Stimulated activated memory B cell treated with anti-CD40 and anti-IgM and Interleukin-4, amounts not matched to agents 10 μg/mL and 1 μg/mL and 100 μg/mL, for 72 hours (primary cell): ENCODE results near the gene NUTM1.
"Not testable (repeated sequence)": the region's sequence is repeated elsewhere in the genome, so short reads cannot be mapped to it uniquely, and the experiment has no call there.

Experiments used
- ATAC-seq: fragments of 150-1000 bp; cut with Tn5 transposase; 2 replicates; pipeline ENCODE4 v1.10.0; 2021
- H3K27ac Mint-ChIP-seq: one replicate; pipeline ENCODE4 v1.8.0; 2022; ENCODE audit warnings: mild to moderate bottlenecking, mixed read lengths
- H3K27me3 Mint-ChIP-seq: one replicate; pipeline ENCODE4 v1.8.0; 2022; ENCODE audit warnings: mixed read lengths
- H3K36me3 Mint-ChIP-seq: one replicate; pipeline ENCODE4 v1.8.0; 2022; ENCODE audit warnings: mixed read lengths
- H3K4me1 Mint-ChIP-seq: one replicate; pipeline ENCODE4 v1.8.0; 2022; ENCODE audit warnings: mixed read lengths
- H3K4me3 Mint-ChIP-seq: one replicate; pipeline ENCODE4 v1.8.0; 2022; ENCODE audit warnings: mild to moderate bottlenecking, moderate library complexity, mixed read lengths
- H3K9me3 Mint-ChIP-seq: one replicate; pipeline ENCODE4 v1.8.0; 2022; ENCODE audit warnings: mixed read lengths

The NUTM1 gene

DNA sequence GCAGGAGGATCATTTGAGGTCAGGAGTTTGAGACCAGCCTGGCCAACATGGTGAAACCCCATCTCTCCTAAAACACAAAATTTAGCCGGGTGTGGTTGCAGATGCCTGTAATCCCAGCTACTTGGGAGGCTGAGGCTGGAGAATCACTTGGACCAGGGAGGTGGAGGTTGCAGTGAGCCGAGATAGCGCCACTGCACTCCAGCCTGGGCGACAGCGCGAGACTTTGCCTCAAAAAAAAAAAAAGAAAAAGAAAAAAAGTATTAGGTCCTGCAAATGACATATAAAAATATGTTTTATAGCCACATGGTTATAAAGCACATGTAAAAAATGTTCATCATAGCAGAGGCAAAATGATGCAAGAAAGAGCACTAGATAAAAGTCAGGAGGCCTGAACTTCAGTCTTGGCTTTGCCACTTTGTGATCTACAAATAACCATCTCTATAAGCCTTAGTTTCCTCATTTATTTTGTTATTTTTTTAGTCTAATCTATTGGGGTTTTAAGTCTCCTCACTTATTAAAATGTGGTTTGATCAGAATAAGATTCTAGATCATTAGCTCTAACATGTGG is 10.5 kb upstream of the NUTM1 start:
- Mint-ChIP-seq H3K36me3 (peaks cover 11% of the 10 kb centered on the region), H3K9me3 (no peaks in the 10 kb centered on the region), H3K4me1 (peaks cover 79% of the 10 kb centered on the region), H3K4me3 (no peak overlapping the region), H3K27ac (peak overlapping the region; percentile 96), H3K27me3 (no peaks in the 10 kb centered on the region)
- no peak for ATAC-seq

DNA sequence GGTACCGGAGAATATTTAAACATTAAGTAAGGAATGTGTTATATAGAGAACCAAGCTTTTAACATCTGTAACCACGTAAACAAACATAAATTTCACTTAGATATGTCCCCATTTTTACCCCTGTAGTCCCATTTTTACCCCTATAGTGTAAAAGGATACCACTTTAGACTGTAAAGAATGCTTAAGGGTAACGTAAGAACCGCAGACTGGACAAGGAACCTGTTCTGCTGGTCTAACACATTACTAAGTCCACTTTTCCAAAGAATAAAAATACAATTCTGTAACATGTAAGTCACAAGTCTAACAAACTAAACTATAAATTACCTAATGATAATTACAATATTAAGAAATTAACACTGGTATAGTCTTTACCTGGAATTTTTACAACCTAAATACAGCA is 8.4 kb upstream of the NUTM1 start:
- no peaks in the 10 kb centered on the region for H3K27me3 Mint-ChIP-seq
- no peaks in the 10 kb centered on the region for H3K9me3 Mint-ChIP-seq
- peak overlapping the region; percentile 96 for H3K27ac Mint-ChIP-seq
- H3K36me3 Mint-ChIP-seq = peaks cover 11% of the 10 kb centered on the region
- ATAC-seq = no peak
- peak overlapping the region; percentile 100 for H3K4me3 Mint-ChIP-seq
- H3K4me1 Mint-ChIP-seq = peaks cover 58% of the 10 kb centered on the region

DNA sequence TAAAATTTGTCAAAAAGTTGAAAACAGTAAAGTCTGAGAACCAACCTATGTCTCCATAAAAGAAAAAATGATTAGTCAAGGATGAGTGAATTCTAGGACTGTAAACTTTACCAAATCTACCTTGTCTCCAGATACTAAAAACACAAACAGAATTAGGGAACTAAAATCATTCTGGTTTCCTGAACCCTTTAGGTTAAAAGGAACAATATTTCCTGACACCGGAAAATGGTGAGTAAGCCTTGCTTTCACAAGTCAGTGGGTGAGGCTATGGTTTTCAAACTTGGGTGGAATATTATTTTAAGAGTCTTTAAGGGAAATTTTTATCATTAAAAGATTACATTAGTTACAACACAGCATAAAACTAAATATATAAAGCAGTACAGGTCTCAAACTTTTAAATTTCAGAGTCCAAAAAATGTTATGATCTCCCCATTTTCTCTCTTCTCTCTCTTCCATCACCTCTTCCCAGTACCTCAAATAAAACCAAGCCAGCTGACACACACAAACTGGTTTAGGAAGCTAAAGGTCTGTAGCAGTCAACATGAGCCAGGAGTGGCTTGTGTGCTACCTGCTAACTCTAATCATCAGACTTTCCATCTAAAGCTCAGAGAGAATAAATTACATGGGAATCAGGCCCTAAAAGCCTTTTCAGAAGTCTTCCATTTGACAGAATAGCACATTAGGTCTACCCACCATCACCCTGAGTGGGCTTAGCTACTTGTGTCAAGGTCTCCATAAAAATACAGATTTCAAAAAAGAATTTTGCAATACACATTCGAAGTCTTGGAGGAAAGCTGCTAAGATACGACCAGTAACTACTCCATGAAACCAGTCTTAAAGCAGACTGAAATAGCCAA is 7.7 kb upstream of the NUTM1 start:
- no peak for ATAC-seq
- peak overlapping the region; percentile 100 for H3K4me3 Mint-ChIP-seq
- H3K4me1 Mint-ChIP-seq = peaks cover 55% of the 10 kb centered on the region
- peak overlapping the region; percentile 96 for H3K27ac Mint-ChIP-seq
- no peaks in the 10 kb centered on the region for H3K27me3 Mint-ChIP-seq
- peaks cover 11% of the 10 kb centered on the region for H3K36me3 Mint-ChIP-seq
- H3K9me3 Mint-ChIP-seq = no peaks in the 10 kb centered on the region

DNA sequence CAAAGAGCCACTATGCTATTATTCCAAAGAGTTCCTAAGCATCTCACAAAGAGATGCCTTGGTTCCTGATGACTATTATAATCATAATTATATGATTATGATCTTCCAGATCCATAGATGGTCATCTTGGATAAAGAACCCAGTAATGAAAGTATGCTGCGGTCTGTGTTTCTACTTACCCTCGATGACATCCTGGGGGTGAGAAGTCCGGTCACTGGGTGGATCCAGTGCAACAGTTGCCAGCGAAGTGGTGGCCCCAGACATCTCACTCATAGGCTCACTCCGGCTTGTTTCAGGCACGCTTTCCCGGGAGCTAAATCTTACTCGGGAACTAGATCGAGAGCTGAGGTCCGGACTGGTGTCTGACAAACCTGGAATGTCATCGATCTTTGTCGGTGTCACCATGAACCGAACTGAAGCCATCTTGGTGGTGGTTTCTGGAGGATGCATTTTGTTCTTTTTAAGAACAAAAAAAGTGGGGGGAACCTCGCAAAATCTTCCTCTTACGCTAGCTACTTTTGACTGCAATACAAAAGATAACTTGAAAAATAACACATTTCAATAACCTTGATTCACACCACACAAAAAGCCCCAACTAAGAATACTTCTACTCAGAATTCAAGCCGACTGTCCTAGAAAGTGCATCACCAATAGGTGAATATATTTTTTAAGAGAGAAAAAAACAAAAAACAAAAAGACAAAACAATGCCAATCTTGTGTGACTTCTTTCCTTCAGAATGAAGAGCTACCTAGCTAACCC is 6.7 kb upstream of the NUTM1 start:
- ATAC-seq = no peak
- peak overlapping the region; percentile 96 for H3K27ac Mint-ChIP-seq
- peaks cover 20% of the 10 kb centered on the region for H3K36me3 Mint-ChIP-seq
- peak overlapping the region; percentile 100 for H3K4me3 Mint-ChIP-seq
- no peaks in the 10 kb centered on the region for H3K27me3 Mint-ChIP-seq
- H3K4me1 Mint-ChIP-seq = peaks cover 55% of the 10 kb centered on the region
- H3K9me3 Mint-ChIP-seq = no peaks in the 10 kb centered on the region

DNA sequence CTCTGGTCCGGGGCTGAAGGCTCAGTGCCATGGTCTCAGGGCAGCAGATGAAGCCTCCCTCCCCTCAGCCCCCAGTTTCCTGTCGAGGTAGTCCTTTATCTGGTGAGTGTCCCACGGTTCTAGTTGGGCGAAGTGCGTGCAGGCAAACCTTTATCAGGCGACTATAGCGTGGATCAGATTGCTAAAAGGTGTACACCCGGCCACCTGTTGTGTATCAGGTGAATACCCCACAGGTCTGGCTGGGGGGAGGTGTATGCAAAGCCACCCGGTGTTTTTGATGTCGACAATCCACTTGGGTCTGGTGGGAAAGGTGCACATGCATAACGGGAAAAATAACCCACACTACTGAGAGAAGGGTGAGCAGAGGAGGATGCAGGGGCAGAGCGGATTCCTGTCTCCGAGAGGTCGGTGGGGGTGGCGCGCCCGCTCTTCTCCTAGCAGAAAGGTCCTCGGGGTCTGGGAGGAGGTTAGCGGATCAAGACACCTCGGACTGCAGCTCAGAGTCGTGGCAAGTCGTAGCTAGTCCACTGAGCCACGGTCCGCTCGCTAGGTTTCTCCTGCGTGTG is 6.0 kb upstream of the NUTM1 start:
- H3K4me3 Mint-ChIP-seq = peak overlapping the region; percentile 100
- peak; percentile 44 for ATAC-seq

DNA sequence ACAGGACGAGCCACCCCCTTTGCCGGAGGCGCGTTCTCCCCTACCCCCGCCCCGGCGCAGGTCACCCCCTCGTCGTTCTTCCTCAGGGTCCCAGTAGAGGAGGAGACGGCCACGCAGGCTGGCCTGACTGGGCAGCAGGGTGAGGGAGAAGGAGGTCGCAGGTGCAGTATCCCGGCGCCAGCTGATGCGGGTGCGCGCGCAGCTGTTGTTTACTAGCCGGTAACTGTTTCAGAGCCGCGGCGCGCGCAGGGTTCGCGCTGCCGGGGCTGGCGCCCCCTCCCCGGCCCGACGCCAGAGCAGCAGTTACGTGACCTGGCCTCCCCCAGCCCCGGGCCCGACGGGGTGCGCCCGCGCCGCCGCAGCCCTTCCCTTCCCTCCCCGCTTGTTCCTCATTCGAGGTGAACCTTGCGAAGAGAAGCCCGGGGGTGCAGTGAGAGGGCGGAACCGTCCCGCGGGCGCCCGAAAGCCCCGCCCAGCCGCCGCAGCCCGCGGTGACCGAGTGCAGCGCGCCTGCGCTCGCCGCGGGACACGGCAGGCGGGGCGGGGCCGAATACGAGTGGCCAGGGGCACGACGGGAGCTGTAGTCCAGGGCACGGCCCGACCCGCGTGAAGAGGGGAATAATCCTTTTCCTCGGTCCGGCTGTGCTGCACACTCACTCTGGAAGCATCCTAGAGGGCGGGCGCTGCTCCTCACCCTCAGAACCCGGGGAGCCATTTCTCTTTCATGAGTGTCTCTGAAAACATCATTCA is 5.4 kb upstream of the NUTM1 start, which contains the start of gene SLC12A6:
SLC12A6 (minus strand) TSS at position 225 of the 750 bp plus-strand sequence. CDS start 1,101 bp downstream, outside the sequence.
- Mint-ChIP-seq H3K27me3 (no peaks in the 10 kb centered on the region), H3K36me3 (peaks cover 20% of the 10 kb centered on the region), H3K4me3 (peak within 1 kb of the TSS; percentile 100), H3K9me3 (no peaks in the 10 kb centered on the region), H3K27ac (peak within 1 kb of the TSS; percentile 96), H3K4me1 (peaks cover 53% of the 10 kb centered on the region)
- peak; percentile 91 for ATAC-seq

More for the DNA sequence above, 6.0 kb upstream of the NUTM1 start:
- Mint-ChIP-seq H3K27ac (peak overlapping the region; percentile 96), H3K27me3 (no peaks in the 10 kb centered on the region), H3K9me3 (no peaks in the 10 kb centered on the region), H3K36me3 (peaks cover 21% of the 10 kb centered on the region), H3K4me1 (peaks cover 55% of the 10 kb centered on the region)

DNA sequence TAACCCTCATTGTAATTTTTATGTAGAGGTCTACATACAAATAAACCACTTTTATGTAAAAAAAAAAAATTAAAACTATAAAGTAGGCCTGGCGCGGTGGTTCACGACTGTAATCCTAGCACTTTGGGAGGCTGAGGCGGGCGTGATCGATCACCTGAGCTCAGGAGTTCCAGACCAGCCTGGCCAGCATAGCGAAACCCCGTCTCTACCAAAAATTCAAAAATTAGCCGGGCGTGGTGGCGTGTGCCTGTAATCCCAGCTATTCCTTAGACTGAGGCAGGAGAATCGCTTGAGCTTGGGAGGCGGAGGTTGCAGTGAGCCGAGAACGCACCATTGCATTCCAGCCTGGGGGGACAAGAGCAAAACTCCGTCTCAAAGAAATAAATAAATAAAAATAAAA is 4.8 kb upstream of the NUTM1 start:
- no peaks in the 10 kb centered on the region for H3K27me3 Mint-ChIP-seq
- no peak for ATAC-seq
- peaks cover 20% of the 10 kb centered on the region for H3K36me3 Mint-ChIP-seq
- no peaks in the 10 kb centered on the region for H3K9me3 Mint-ChIP-seq
- H3K4me1 Mint-ChIP-seq = peaks cover 51% of the 10 kb centered on the region
- H3K4me3 Mint-ChIP-seq = peak overlapping the region; percentile 100
- H3K27ac Mint-ChIP-seq = peak overlapping the region; percentile 96

DNA sequence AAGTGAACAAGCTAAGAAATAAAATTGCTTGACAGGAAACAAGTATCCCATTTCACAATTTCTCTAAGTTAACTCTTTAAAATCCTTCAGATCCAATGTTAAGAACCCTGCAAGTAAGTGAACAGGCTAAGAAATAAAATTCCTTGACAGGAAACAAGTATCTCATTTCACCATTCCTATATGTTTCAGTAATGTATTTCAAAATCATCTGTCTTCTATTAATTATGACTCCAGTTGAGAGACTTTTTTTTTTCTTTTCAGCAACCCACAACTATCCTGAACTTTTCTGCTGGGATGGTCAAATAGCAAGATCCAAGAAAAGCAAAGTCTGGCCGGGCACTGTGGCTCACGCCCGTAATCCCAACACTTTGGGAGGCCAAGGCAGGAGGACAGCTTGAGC is 3.2 kb upstream of the NUTM1 start:
- H3K4me1 Mint-ChIP-seq = peaks cover 39% of the 10 kb centered on the region
- ATAC-seq = no peak
- no peaks in the 10 kb centered on the region for H3K9me3 Mint-ChIP-seq
- no peak overlapping the region for H3K27ac Mint-ChIP-seq
- H3K4me3 Mint-ChIP-seq = no peak overlapping the region
- peaks cover 20% of the 10 kb centered on the region for H3K36me3 Mint-ChIP-seq
- no peaks in the 10 kb centered on the region for H3K27me3 Mint-ChIP-seq

DNA sequence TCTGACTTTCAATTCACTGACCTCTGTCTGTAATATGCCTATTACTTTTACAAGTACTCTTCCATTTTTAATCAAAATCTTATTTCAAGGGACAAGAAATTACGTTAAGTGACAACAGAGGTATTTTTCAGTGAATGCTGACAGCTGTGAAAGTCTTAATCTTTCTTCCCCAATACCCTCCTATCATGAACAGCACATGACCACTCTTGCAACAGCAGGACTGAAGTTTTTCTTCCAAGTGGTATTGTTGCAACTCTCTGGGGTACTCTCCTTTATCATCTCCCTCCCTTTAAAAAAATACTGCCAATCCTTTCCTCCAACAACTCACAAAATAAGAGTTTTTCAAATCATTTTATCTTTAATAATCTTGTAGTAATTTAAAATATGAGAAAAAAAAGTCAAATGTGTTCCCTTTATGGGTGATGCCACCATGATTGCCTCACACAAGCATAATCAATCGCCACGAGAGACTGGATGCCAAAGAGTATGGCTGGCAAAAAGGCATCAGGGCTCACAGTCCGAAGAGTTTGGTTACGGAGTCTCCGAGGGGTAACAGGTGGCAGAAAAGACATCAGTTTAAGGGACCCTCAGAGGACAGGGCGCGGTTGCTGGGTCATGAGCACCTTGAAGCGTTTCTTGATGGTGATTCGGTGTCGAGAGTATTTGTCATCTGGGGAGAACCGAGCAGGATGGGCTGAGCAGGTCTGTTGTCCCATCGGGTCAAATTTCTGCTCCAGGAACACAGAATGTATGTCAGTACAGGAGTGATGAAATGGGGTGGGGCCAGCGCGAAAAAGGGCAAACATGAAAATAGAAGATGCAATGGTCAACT is 1.5 kb upstream of the NUTM1 start:
- ATAC-seq = no peak

DNA sequence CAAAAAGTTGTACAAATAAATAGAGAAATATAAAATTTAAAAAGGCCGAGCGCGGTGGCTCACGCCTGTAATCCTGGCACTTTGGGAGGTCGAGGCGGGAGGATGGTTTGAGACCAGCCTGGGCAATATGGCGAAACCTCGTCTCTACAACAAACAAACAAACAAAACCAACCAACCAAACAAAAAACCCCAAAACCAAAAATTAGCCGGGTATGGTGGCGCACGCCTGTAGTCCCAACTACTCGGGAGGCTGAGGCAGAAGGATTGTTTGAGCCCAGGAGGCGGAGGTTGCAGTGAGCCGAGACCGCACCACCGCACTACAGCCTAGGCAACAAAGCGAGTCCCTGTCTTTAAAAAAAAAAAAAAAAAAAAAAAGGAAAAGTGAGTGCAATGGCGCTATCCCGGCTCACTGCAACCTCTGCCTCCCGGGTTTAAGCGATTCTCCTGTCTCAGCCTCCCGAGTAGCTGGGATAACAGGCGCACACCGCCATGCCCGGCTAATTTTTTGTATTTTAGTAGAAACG is 840 bp upstream of the NUTM1 start:
- not testable (repeated sequence) for H3K4me3 Mint-ChIP-seq, H3K27me3 Mint-ChIP-seq, H3K27ac Mint-ChIP-seq, H3K9me3 Mint-ChIP-seq, ATAC-seq
- Mint-ChIP-seq H3K4me1 (peaks cover 19% of the 10 kb centered on the region), H3K36me3 (peaks cover 15% of the 10 kb centered on the region)

More for the DNA sequence above, 1.5 kb upstream of the NUTM1 start:
- no peak overlapping the region for H3K27ac Mint-ChIP-seq
- H3K9me3 Mint-ChIP-seq = no peaks in the 10 kb centered on the region
- no peak overlapping the region for H3K4me3 Mint-ChIP-seq
- peaks cover 25% of the 10 kb centered on the region for H3K4me1 Mint-ChIP-seq
- no peaks in the 10 kb centered on the region for H3K27me3 Mint-ChIP-seq
- H3K36me3 Mint-ChIP-seq = peaks cover 20% of the 10 kb centered on the region

DNA sequence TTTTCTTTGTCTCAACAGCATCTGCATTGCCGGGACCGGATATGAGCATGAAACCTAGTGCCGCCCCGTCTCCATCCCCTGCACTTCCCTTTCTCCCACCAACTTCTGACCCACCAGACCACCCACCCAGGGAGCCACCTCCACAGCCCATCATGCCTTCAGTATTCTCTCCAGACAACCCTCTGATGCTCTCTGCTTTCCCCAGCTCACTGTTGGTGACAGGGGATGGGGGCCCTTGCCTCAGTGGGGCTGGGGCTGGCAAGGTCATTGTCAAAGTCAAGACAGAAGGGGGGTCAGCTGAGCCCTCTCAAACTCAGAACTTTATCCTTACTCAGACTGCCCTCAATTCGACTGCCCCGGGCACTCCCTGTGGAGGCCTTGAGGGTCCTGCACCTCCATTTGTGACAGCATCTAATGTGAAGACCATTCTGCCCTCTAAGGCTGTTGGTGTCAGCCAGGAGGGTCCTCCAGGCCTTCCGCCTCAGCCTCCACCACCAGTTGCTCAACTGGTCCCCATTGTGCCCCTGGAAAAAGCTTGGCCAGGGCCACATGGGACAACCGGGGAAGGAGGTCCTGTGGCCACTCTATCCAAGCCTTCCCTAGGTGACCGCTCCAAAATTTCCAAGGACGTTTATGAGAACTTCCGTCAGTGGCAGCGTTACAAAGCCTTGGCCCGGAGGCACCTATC is 5.0 kb downstream of the NUTM1 start:
- Mint-ChIP-seq H3K4me1 (no peaks in the 10 kb centered on the region), H3K36me3 (no peaks in the 10 kb centered on the region), H3K9me3 (no peaks in the 10 kb centered on the region), H3K27me3 (no peaks in the 10 kb centered on the region), H3K27ac (no peak overlapping the region), H3K4me3 (no peak overlapping the region)
- no peak for ATAC-seq

DNA sequence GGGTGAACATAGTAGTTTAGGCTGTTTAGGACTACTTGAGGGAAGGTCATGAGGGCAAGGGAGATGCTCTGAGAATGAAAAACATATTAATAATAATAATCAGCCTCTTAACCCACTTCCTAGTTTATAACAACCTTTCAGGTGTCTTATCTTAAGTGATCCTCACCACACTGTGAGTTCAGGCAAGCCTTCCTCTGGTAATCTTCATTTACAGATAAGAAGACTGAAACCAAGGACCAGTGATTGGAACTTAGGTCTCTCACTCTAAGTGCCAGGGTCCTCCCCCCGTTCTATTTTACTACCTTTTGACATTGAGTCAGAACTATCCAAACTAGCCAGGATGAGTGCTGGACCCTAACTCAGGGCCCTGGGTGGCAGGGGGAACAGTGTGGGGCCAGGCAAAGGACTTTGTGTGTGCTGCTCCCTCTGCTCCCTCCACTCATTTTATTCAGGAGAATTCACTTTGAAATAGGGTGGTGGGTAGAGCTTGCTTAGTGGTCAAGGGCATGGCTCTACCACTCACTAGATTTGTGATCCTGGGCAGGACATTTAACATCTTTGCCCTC is 5.7 kb downstream of the NUTM1 start:
- no peak overlapping the region for H3K27ac Mint-ChIP-seq
- no peaks in the 10 kb centered on the region for H3K9me3 Mint-ChIP-seq

DNA sequence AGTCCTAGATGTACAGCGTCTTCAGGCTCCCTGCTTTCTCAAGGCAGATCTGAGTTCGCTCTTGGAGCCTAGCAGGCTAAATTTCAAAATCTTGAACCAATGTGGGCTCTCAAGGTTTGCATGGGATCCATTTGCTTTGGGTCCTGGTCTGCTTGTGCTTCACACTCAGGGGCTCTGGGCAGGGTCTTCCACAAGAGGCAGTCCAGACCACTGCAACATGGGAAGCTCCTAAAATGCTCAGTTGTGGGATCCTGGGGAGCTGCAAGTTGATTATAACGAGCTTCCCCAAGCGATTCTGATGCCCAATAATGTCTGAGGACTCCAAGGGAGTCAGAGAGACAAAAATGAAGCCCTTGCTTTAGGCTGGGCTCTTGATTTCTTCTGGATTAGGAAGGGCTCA is 6.7 kb downstream of the NUTM1 start:
- H3K4me3 Mint-ChIP-seq = no peak overlapping the region
- H3K9me3 Mint-ChIP-seq = no peaks in the 10 kb centered on the region
- H3K27ac Mint-ChIP-seq = no peak overlapping the region
- H3K4me1 Mint-ChIP-seq = no peaks in the 10 kb centered on the region
- ATAC-seq = no peak
- H3K36me3 Mint-ChIP-seq = no peaks in the 10 kb centered on the region
- no peaks in the 10 kb centered on the region for H3K27me3 Mint-ChIP-seq

More for the DNA sequence above, 5.7 kb downstream of the NUTM1 start:
- ATAC-seq = no peak
- Mint-ChIP-seq H3K36me3 (no peaks in the 10 kb centered on the region), H3K4me3 (no peak overlapping the region), H3K4me1 (no peaks in the 10 kb centered on the region), H3K27me3 (no peaks in the 10 kb centered on the region)
